Stimulated activated naive CD4-positive, alpha-beta T cell treated with Interleukin-2 at 50 U/mL for 16 hours (primary cell): ENCODE measurements around the gene STPG2.

Source experiments
- DNase-seq: peaks from one replicate; lab custom pipeline; 2025; lab: John Stamatoyannopoulos, UW

Gene STPG2

DNA sequence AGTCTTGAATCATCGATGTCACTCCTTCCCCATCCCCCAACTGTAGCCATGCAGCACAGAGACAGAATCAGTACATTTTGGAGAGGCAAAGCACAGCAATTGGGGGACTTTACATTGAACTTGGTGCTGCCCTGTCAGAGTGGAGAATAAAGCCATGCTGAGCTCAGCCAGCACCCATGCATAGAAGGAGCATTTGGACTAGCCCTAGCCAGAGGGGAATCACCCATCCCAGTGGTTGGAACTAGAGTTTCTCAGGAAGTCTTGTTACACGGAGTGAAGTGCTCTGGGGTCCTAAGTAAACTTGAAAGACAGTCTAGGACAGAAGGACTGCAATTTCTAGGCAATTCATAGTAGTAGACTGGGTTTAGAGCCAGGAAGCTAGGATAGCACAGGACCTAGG is 49.6 kb downstream of the STPG2 start:
- no peak for DNase-seq

DNA sequence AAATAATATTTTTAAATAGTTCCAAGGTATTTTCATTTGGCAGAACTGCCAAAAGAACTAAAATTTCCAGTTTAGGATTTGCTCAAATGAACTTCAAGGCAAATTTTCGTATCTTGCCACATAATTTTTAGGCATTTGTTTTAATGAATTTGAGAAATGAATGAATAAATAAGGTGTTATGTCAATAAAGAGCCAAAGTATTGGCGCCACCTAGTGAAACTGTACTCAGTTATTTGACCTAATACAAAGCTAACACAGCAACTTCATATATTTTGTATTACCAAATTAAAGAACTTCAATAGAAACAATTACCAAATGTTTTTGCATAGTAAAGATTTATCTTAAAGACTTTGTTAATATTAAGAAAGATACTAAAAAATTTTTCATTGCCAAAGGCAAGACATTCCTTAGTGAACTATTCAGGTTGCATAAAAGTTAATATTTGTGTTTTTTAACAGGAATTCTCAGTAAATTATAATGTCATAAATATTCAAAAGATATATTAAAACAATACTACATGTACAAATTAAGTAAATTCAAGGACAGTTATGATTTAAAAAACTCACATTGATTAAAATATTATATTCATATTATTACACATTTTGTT is 50.3 kb downstream of the STPG2 start:
- no peak for DNase-seq

- DNase-seq: no peak
These were observed 61.3 kb downstream of the STPG2 start for GRCh38 chr4:98081936-98082335.

DNA sequence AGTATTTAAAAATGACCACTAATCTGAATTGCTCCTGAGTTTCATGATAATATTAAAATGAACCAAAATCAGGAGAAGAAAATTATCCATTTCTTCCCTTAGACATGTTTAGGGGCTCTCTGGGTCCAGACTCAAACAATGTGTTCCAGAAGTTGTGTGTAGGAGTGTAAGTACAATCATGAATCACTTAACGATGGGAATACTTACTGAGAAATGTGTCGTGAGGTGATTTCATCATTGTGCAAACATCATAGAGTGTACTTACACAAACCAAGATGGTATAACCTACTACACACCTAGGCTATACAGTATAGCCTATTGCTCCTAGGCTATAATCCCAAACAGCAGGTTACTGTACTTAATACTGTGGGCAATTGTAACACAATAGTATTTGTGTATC is 74.8 kb downstream of the STPG2 start:
- no peak for DNase-seq

- DNase-seq: no peak
These were observed 87.3 kb downstream of the STPG2 start for GRCh38 chr4:98055800-98056501.

DNA sequence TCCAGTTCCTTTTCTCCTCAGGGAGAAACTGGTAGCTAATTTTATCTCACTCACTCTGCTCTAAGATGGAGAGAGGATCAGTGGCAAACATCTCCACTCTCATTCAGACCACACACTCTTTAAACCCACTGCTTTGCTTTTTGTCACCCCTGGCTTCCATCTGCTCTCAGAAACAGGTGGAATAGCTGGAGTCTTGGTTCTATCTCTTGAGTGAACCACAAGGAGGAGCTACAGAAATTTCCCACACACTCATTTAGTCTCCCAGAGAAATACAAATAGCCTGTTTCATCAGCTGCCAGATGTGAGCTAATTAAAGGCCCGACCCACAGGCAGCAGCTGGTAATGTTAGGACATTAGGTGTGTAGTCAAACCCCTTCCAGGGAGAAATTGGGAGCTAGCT is 96.6 kb downstream of the STPG2 start:
- no peak for DNase-seq

DNA sequence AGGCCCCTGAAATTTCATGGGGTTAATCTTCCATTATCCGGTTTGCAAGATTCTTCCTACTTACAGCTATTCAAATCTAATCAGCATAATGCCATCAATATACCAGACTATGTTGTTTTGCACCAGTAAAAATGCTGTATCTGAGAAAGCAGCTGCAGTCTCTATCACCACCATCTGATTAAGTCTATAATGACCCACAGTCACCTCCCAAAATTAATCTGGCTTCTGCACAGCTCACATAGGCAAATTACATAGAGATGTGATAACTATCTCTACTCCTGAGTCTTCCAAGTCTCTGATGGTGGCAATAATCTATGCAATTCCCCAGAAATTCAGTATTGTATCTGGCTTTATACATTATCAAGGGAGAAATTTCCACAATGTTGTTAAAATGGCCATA is 113.2 kb downstream of the STPG2 start:
- DNase-seq: no peak

DNA sequence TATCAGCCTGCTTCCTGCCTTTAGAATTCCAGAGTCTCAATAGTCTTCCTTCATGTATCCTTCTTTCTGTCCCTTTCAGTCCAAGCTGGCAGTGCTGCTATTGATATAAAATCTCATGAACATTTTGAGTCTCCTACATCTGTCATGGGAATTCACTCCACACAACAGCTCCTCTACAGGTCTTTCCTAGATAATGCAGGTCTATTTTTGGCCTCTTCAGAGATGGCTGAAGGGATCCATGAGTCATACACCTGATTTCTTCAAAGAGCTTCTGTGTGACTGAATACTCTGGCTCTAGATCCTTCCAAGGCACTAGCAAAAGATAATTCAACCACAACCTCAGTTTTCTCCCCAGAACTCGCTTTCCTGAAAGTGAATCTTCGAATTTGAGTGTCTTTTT is 115.4 kb downstream of the STPG2 start:
- no peak for DNase-seq

GRCh38 chr4:98026362-98026761 is 116.9 kb downstream of the STPG2 start:
- DNase-seq: no peak

- no peak for DNase-seq
These were observed 136.4 kb downstream of the STPG2 start for GRCh38 chr4:98006814-98007412.

DNA sequence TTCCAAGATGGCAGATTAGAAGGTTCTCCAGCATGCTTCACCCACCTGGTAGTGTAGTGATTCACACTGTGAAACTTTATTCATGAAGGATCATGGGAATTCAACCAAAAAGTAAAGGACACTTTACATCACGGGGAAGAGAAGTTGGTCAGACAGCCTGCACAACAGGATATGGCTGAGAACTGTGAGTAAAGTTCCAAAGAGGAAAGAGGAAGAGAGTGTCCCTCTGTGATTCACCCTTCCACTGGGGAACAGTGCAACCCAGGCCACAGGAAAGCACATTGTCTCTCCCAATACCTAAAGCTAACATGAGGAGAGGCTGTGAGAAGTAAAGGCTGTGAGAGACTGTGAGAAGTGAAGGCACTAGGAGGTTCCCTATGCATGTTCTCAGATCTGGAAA is 137.2 kb downstream of the STPG2 start:
- DNase-seq: no peak

DNA sequence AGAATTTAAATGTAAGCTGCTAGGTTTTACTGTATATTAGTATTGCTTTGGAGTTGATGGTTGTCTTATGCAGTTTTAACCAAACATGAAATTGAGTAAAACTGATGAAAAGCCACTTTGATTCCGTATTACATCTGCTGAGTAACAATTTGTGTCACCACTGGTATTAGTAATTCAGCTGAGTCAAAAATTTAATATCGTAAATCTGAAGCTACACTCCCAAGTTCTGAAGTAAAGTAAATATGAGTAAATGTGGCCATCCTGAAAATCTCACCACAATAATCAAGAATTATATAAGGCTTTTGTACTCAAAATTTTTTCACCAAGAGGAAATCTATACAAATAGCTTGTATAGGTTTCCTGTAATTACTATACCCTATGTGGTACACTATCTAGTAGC is 142.3 kb downstream of the STPG2 start:
- DNase-seq: no peak

DNA sequence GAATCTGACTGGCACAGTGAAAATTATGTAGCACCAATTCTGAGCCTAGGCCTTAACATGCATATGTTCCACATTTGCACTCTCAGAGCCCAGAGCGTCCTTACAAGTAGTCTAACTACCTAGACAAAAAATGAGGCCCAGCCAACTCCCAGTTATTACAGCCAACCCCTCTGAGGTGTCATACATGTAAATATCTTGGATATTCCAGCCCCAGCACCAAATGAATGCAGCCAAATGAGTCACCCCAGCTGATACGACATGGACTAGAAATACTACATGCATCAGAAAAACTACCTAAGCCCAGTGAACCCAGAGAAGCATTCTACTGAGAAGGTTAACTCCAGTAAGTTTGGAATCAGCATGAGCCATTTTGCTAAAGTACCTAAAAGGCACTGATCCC is 145.1 kb downstream of the STPG2 start:
- DNase-seq: no peak

GRCh38 chr4:97994765-97995465 is 148.4 kb downstream of the STPG2 start:
- DNase-seq: no peak

DNA sequence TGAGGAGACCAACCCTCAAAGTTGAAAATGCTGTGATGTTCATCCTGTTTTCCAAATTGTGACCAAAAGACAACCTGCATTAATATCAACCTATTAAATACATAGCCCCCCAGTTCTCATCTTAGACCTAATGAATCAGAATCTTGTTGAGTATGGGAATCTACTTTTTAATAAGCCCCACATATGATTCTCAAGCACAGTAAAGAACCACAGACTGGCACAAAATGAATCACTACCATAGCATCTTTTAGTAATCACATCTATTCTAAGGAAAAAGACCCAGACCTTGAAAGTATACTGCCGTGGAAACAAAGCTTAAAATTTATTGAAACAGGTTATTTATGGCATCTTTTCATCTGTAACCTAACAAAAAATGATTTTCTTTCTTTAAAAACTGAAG is 152.9 kb downstream of the STPG2 start:
- no peak for DNase-seq

- DNase-seq: no peak
These were observed 156.1 kb downstream of the STPG2 start for GRCh38 chr4:97987019-97987648.

DNA sequence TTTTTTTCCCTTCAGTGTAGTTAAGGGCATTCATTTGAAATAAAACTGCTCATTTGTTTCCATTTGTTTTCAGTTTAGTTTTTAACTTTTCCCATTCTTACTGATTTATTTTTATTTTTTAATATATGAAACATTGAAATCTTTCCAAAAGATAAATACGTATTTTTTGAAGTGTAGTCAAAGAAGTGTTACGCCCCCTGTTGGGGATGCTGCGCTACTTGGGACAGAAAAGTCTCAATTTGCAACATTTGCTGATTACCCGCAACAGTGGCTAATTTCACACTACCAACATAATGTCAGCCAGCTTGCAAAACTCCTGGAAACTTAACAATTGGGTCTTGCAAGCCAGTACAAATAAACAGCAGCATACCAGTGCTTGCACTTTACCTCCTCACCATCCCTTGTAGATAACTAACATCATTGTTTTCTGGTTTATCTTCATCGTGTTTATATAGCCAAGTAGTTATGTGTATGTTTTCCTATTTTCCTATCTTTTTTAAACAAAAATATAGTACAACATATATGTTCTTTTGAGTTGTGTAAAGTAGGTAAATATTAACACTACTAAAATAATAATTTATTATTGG is 158.6 kb downstream of the STPG2 start:
- no peak for DNase-seq

- DNase-seq: no peak
These were observed 164.3 kb downstream of the STPG2 start for GRCh38 chr4:97978791-97979488.

- DNase-seq: no peak
These were observed 189.9 kb downstream of the STPG2 start for GRCh38 chr4:97953171-97953941.

- no peak for DNase-seq
These were observed 190.5 kb downstream of the STPG2 start for GRCh38 chr4:97952763-97953162.

DNA sequence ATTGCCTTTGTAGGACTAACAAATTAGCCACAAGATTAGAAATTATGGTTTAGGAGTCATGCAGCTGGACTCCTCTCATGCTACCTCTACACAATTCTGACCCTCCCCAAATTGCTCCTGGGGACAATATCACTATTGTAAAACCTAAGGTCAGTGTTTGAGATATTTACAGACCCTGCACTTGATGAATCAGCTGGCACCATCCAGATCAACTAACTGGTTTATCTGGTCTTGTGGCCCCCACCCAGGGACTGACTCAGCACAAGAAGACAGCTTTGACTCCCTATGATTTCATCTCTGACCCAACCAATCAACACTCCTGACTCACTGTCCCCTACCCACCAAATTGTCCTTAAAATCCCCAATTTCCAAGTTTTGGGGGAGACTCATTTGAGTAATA is 192.4 kb downstream of the STPG2 start:
- no peak for DNase-seq
